ENCODE results near the gene BCAS1. TPM values are rescaled to one million over a fixed set of nuclear protein-coding genes. Genes with fewer than 3 reads are reported as not detected.
A peak's percentile ranks its signal among the peaks of the same experiment; 100 is the strongest.

Gene BCAS1
- total and polyA plus RNA-seq, 2 donors (not counting 3 experiments of a cell fraction or from before 2014, with no cell fraction given), result not detected

- Histone ChIP-seq H3K4me3 (replicated peaks in 1 of 3; ENCODE audit: insufficient read depth in 1 of 3, low read depth in 1 of 3, low read length in 3 of 3) (no peak overlapping the region), H3K27ac (ENCODE audit: insufficient read depth, low read depth, low read length) (no peak overlapping the region), H2AFZ (ENCODE audit: low read depth, low read length) (no peak overlapping the region), H4K20me1 (replicated peaks; ENCODE audit: control insufficient read depth, extremely low read depth, insufficient read depth, low read length) (no peaks in the 10 kb centered on the region), H3K4me1 (ENCODE audit: control insufficient read depth, extremely low read depth, insufficient read depth, low read length) (peaks cover 14% of the 10 kb centered on the region), H3K9me1 (replicated peaks; ENCODE audit: control insufficient read depth, extremely low read depth, insufficient read depth, low read length) (no peaks in the 10 kb centered on the region), H3K4me2 (ENCODE audit: insufficient read depth, low read length) (no peak overlapping the region), H3K9me3 (replicated peaks; ENCODE audit: control insufficient read depth, insufficient read depth, low read length) (no peaks in the 10 kb centered on the region), H3K79me2 (ENCODE audit: control insufficient read depth, insufficient read depth, low read length) (no peaks in the 10 kb centered on the region), H3K36me3 (ENCODE audit: control insufficient read depth in 2 of 2, extremely low read depth in 1 of 2, insufficient read depth in 2 of 2, low read length in 2 of 2) (no peaks in the 10 kb centered on the region), H3K9ac (replicated peaks; ENCODE audit: extremely low read depth, insufficient read depth, low read length) (no peak overlapping the region), H3K27me3 (ENCODE audit: control insufficient read depth in 2 of 2, insufficient read depth in 2 of 2, low read length in 2 of 2) (no peaks in the 10 kb centered on the region)
- no peak for DNase-seq (ENCODE audit: low read depth, low spot score)
- TF ChIP-seq EZH2 (IDR thresholded peaks at IDR 0.05; ENCODE audit: borderline replicate concordance, low read depth, low read length, severe bottlenecking), result no peak
- dilution Hi-C loops (cut with MboI; ENCODE audit: extremely low pct_ligation_motif_present, low sequenced_read_pairs) (no loop called here), intact Hi-C loops (cut with micrococcal nuclease) (no loop called here)
- BruUV-seq (replicated peaks), result no TSS peak
- ChIA-PET CTCF (interaction anchor here (1.3 to 3.3 kb wide), 3 partner anchors 11 to 403 kb away, joined by 5 to 10 read pairs (median 9); no protein-coding TSS in a partner anchor), POLR2A (no interaction called here)
- FAIRE-seq, result no peak
These were observed 119.8 kb downstream of the BCAS1 start for GRCh38 chr20:53950578-53950977.

DNA sequence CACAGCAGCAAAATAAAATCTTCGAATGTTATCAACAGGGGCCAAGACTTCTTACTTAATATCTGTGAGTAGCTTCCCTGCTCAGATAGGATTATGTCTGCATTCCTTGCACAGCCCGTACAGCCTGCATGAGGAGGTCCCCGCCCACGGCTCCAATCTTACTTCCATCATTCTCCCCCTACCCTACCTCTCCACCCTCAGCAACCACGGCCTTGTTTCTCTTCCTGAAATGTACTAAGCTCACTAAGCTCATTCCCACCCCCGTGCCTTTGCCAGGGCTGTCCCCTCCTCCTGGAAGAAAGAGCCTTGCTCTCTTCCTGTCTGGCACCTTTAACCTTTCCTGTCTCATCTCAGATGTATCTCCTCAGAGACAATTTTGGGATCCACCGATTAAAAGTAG lies 120.4 kb downstream of the BCAS1 start:
- ChIA-PET POLR2A (no interaction called here), CTCF (interaction anchor here (1.3 to 3.3 kb wide), 4 partner anchors 10 to 1637 kb away, joined by 4 to 10 read pairs (median 7); no protein-coding TSS in a partner anchor)
- H3K9me3 ChIP-seq (replicated peaks; ENCODE audit: control insufficient read depth, insufficient read depth, low read length), result no peaks in the 10 kb centered on the region
- TF ChIP-seq FOS (IDR thresholded peaks at IDR 0.05; ENCODE audit: borderline replicate concordance, insufficient read depth, low read length) (no peak), EZH2 (IDR thresholded peaks at IDR 0.05; ENCODE audit: borderline replicate concordance, low read depth, low read length, severe bottlenecking) (no peak), MYC (IDR thresholded peaks at IDR 0.05; ENCODE audit: low read depth, low read length) (no peak), POLR2A (IDR thresholded peaks at IDR 0.05; ENCODE audit: low read depth, low read length) (no peak), GATA2 (IDR thresholded peaks at IDR 0.05; ENCODE audit: insufficient read depth, insufficient read length, low read depth, low read length) (no peak)
- TF ChIP-seq, protein P1, sequence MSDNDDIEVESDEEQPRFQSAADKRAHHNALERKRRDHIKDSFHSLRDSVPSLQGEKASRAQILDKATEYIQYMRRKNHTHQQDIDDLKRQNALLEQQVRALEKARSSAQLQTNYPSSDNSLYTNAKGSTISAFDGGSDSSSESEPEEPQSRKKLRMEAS (IDR thresholded peaks at IDR 0.05; ENCODE audit: insufficient read depth, insufficient read length), result no peak
- TF ChIP-seq, protein P2, sequence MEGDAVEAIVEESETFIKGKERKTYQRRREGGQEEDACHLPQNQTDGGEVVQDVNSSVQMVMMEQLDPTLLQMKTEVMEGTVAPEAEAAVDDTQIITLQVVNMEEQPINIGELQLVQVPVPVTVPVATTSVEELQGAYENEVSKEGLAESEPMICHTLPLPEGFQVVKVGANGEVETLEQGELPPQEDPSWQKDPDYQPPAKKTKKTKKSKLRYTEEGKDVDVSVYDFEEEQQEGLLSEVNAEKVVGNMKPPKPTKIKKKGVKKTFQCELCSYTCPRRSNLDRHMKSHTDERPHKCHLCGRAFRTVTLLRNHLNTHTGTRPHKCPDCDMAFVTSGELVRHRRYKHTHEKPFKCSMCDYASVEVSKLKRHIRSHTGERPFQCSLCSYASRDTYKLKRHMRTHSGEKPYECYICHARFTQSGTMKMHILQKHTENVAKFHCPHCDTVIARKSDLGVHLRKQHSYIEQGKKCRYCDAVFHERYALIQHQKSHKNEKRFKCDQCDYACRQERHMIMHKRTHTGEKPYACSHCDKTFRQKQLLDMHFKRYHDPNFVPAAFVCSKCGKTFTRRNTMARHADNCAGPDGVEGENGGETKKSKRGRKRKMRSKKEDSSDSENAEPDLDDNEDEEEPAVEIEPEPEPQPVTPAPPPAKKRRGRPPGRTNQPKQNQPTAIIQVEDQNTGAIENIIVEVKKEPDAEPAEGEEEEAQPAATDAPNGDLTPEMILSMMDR (IDR thresholded peaks at IDR 0.05; ENCODE audit: extremely low read depth in 1 of 2, insufficient read depth in 1 of 2, low read depth in 1 of 2, low read length in 2 of 2), result no peak
- intact Hi-C loops (cut with micrococcal nuclease), result no loop called here
- BruUV-seq (replicated peaks), result no TSS peak
- H4K20me1 ChIP-seq (replicated peaks; ENCODE audit: control insufficient read depth, extremely low read depth, insufficient read depth, low read length), result no peaks in the 10 kb centered on the region
- no peaks in the 10 kb centered on the region for H3K79me2 ChIP-seq (ENCODE audit: control insufficient read depth, insufficient read depth, low read length)
- H3K4me1 ChIP-seq (ENCODE audit: control insufficient read depth, extremely low read depth, insufficient read depth, low read length), result peaks cover 14% of the 10 kb centered on the region
- no peaks in the 10 kb centered on the region for H3K36me3 ChIP-seq (ENCODE audit: control insufficient read depth in 2 of 2, extremely low read depth in 1 of 2, insufficient read depth in 2 of 2, low read length in 2 of 2)
- no peak overlapping the region for H3K9ac ChIP-seq (replicated peaks; ENCODE audit: extremely low read depth, insufficient read depth, low read length)
- H3K27me3 ChIP-seq (ENCODE audit: control insufficient read depth in 2 of 2, insufficient read depth in 2 of 2, low read length in 2 of 2), result no peaks in the 10 kb centered on the region
- dilution Hi-C loops (cut with MboI; ENCODE audit: extremely low pct_ligation_motif_present, low sequenced_read_pairs), result no loop called here
- no peak overlapping the region for H2AFZ ChIP-seq (ENCODE audit: low read depth, low read length)
- no peak overlapping the region for H3K4me2 ChIP-seq (ENCODE audit: insufficient read depth, low read length)
- no peak for DNase-seq (ENCODE audit: low read depth, low spot score)
- no peaks in the 10 kb centered on the region for H3K9me1 ChIP-seq (replicated peaks; ENCODE audit: control insufficient read depth, extremely low read depth, insufficient read depth, low read length)
- peak overlapping the region; percentile 52 for H3K27ac ChIP-seq (ENCODE audit: insufficient read depth, low read depth, low read length)
- FAIRE-seq, result no peak
- H3K4me3 ChIP-seq (replicated peaks in 1 of 3; ENCODE audit: insufficient read depth in 1 of 3, low read depth in 1 of 3, low read length in 3 of 3), result no peak overlapping the region
